Measurements from ENCODE around the gene UTS2B.

The UTS2B gene

DNA sequence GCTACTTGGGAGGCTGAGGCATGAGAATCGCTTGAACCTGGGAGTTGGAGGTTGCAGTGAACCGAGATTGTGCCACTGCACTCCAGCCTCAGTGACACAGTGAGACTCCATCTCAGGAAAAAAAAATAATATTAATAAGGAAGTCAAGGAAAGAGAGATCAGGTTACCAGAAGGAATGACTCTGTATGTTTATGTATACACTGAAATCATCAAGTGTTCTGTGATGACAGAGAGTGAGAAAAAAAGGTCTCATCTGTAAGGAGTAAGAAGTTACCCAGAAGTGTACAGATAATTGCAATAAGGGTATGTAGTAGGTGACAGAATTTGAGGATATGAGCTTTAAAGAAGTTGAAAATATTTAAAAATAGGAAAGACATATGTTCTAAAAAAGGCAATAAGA is 5.4 kb downstream of the UTS2B start:
- Mint-ChIP-seq H3K27ac (no peak overlapping the region), H3K27me3 (no peaks in the 10 kb centered on the region), H3K36me3 (peaks cover 3% of the 10 kb centered on the region), H3K9me3 (peaks cover 3% of the 10 kb centered on the region), H3K4me3 (no peak overlapping the region), H3K4me1 (peaks cover 15% of the 10 kb centered on the region)
- DNase-seq (ENCODE audit: low spot score in 2 of 2) (no peak), ATAC-seq (ENCODE audit: low read depth) (no peak)

DNA sequence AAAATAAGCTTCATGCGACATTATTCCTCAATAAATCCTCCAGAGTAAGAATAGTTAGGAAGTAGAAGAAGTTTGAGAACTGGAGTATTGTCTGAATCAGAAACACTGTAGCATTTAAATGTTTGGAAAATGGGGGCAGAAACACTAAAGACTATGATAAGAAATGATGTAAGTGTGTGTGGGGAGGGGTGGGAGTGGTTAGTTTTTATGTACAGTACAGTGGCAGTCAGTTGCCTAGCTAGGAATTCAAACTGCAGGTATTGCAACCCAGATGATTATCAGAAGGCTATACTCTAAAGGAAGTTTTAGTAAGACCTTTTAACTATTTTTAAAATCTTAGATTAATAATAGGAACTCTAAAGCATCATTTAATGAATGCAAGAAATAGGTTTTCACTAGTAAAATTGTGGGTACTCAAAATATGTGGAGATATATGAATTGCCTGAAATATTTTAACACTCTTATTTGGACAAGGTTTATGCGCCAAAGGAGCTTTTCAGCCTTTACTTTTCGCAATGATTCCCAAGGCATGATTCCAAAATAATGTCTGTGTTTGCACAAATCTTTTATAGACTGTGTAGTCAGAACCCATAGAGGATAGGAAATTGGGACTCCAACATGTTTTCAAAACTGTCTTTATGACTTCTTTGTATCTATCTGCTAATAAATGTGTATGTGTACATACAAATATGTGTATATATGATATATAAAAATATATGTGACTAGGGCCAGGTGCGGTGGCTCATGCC is 9.1 kb downstream of the UTS2B start:
- ATAC-seq (ENCODE audit: low read depth) (no peak), DNase-seq (ENCODE audit: low spot score in 2 of 2) (no peak)
- Mint-ChIP-seq H3K27ac (no peak overlapping the region), H3K27me3 (no peaks in the 10 kb centered on the region), H3K9me3 (peaks cover 3% of the 10 kb centered on the region), H3K4me1 (peaks cover 5% of the 10 kb centered on the region), H3K36me3 (peaks cover 3% of the 10 kb centered on the region), H3K4me3 (no peak overlapping the region)

DNA sequence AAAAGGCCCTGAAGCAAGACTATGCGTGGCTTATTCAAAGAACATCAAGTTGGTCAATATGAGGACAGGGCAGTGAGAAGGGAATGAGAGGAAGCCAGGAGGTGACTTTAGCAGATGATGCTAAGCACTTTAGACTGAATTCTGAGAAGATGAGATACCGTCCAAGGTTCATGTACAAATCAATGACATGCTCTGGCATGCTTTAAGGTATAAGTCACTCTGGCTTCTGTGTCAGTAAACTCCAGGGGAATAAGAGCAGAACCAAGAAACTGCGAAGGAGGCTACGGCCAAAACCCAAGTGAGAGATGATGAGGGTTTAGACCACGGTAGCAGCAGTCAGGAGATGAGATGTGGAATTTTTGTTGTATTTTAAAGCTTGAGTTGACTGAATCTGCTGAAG is 10.0 kb downstream of the UTS2B start:
- Mint-ChIP-seq H3K27ac (no peak overlapping the region), H3K36me3 (peaks cover 3% of the 10 kb centered on the region), H3K27me3 (no peaks in the 10 kb centered on the region), H3K4me3 (no peak overlapping the region), H3K9me3 (peaks cover 3% of the 10 kb centered on the region), H3K4me1 (peaks cover 5% of the 10 kb centered on the region)
- ATAC-seq (ENCODE audit: low read depth) (no peak), DNase-seq (ENCODE audit: low spot score in 2 of 2) (no peak)

DNA sequence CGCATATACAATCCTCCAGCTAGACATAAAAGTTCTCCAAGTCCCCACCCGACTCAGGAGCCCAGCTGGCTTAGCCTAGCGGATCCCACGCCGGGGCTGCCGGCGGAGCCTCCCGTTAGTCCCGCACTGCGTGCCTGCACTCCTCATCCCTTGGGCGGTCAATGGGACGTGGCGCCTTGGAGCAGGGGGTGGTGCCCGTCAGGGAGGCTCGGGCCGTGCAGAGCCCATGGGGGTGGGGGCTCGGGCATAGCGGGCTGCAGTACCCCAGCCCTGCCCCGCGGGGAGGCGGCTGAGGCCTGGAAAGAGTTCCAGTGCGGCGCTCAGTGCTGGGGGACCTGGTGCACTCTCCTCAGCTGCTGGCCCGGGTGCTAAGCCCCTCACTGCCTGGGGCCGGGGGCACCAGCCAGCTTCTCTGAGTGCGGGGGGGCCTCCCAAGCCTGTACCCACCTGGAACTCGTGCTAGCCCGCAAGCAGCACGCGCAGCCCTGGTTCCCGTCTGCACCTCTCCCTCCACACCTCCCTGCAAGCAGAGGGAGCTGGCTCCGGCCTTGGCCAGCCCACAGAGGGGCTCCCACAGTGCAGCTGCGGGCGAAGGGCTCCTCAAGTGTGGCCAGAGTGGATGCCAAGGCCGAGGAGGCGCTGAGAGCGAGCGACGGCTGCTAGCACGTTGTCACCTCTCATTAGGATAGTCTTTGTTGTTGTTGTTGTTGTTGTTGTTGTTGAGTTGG is 13.3 kb downstream of the UTS2B start:
- no peak for DNase-seq (ENCODE audit: low spot score in 2 of 2)
- Mint-ChIP-seq H3K36me3 (no peaks in the 10 kb centered on the region), H3K27ac (no peak overlapping the region), H3K9me3 (no peaks in the 10 kb centered on the region), H3K4me1 (peaks cover 5% of the 10 kb centered on the region), H3K4me3 (no peak overlapping the region), H3K27me3 (no peaks in the 10 kb centered on the region)
- no peak for ATAC-seq (ENCODE audit: low read depth)

DNA sequence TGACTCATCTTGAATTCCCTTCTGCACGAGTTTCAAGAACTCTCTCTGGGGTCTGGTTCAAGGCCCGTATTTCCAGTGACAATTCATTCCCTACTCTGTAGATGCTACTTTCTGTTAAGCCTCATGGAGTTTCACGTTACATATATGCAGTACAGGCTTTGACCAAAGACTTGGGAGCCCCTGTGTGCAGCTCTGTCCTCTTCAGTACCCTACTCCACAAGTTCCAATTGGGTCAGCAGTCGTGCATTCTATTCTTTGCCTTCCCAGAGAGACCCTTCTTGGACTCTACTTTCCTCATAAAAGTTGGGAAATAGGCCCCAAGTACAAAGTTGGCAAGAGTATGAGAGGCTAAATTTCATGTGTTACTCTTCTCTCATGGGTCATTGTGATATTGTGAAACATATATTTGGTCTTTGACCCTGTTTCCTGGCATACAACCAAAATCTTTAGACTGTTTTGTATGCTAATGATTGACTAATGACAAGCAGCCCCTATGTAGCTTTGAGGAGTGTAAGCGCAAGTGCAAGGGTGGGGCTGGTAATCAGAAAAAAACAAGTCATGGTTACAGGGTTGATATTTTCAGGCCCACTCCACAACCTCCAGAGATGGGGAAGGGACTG is 16.1 kb downstream of the UTS2B start:
- Mint-ChIP-seq H3K4me1 (peaks cover 2% of the 10 kb centered on the region), H3K36me3 (no peaks in the 10 kb centered on the region), H3K4me3 (no peak overlapping the region), H3K27ac (no peak overlapping the region), H3K9me3 (peaks cover 1% of the 10 kb centered on the region), H3K27me3 (no peaks in the 10 kb centered on the region)
- DNase-seq (ENCODE audit: low spot score in 2 of 2) (no peak), ATAC-seq (ENCODE audit: low read depth) (no peak)

DNA sequence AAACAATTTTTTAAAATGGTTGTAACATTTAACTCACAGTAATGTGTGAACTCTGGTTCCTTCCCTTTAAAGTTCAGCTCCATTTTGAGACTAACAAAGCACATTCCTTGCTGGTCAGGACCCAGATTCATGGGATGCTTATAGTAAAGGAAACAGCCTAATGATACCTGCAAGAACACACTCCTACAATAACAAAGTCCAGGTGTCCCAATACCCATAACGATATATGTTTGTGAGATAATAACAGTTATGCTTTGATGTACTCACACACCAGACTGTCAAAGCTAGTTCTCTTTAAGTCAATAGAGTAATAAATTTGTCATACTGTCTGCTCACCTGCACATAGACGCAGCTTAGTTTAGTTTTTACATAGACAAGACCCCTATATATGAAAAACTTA is 17.0 kb downstream of the UTS2B start:
- Mint-ChIP-seq H3K27ac (no peak overlapping the region), H3K36me3 (no peaks in the 10 kb centered on the region)
- no peak for ATAC-seq (ENCODE audit: low read depth)

DNA sequence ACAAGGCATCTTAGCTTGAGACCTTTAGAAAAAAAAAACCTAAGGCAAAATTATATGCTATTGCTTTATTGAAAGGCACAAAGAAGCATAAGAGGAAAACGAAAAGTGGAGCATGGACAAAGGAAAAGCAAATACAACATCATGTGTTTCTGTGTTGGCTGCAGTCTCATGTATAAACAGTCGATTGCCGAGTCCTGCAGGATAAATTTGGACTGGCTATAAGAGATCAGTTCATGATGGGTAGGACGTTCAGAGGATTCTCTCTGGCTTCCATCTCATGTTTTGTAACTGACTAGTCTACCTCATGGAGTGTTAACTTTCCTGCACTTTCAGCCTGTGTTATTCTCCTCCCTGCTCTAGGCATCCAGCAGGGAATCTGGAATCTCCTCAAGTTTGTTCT is 23.0 kb downstream of the UTS2B start:
- H3K27me3 Mint-ChIP-seq: no peaks in the 10 kb centered on the region
- no peaks in the 10 kb centered on the region for H3K36me3 Mint-ChIP-seq
- peaks cover 21% of the 10 kb centered on the region for H3K4me1 Mint-ChIP-seq
- ATAC-seq (ENCODE audit: low read depth): no peak
- H3K4me3 Mint-ChIP-seq: no peak overlapping the region
- H3K27ac Mint-ChIP-seq: no peak overlapping the region
- peaks cover 1% of the 10 kb centered on the region for H3K9me3 Mint-ChIP-seq
- DNase-seq (ENCODE audit: low spot score in 2 of 2): no peak

More for the DNA sequence above, 17.0 kb downstream of the UTS2B start:
- DNase-seq (ENCODE audit: low spot score in 2 of 2): no peak
- Mint-ChIP-seq H3K9me3 (peaks cover 1% of the 10 kb centered on the region), H3K4me1 (peaks cover 2% of the 10 kb centered on the region), H3K27me3 (no peaks in the 10 kb centered on the region), H3K4me3 (no peak overlapping the region)

DNA sequence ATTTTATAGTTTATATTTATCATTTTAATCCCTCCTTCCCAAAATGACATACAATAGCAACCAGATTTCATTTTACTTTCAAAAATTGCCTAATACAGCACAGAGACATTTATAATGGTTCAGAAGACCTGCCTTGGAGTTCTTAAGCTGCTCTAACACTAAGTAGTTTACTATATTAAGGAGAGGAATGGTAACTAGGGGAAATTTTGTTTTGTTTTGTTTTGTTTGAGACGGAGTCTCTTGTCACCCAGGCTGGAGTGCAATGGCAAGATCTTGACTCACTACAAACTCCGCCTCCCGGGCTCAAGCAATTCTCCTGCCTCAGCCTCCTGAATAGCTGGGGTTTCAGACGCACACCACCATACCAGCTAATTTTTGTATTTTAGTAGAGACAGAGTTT is 23.9 kb downstream of the UTS2B start:
- ATAC-seq (ENCODE audit: low read depth): no peak

DNA sequence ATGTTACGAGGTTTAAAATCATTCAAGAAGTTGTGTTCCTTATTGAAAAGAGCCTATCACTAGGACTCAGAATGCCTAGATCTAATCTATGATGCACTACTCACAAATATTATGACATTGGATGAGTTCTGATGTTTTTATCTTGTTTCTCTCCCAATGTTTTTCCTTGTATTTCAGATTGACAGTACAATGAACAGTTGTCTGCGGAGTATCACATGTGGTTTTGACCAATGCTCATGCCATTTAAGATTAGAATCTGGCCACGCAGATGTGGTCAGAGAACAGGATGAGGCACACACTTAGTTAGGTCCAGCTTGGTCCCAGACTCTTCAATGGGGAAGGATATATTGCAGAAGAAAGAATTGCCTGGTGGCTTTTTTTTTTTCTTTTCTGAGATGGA is 26.7 kb downstream of the UTS2B start:
- no peak overlapping the region for H3K4me3 Mint-ChIP-seq
- peaks cover 46% of the 10 kb centered on the region for H3K4me1 Mint-ChIP-seq
- ATAC-seq (ENCODE audit: low read depth): no peak
- no peak overlapping the region for H3K27ac Mint-ChIP-seq
- peaks cover 2% of the 10 kb centered on the region for H3K36me3 Mint-ChIP-seq
- no peaks in the 10 kb centered on the region for H3K27me3 Mint-ChIP-seq
- no peak for DNase-seq (ENCODE audit: low spot score in 2 of 2)
- H3K9me3 Mint-ChIP-seq: no peaks in the 10 kb centered on the region

More for the DNA sequence above, 23.9 kb downstream of the UTS2B start:
- H3K27me3 Mint-ChIP-seq: no peaks in the 10 kb centered on the region
- no peak overlapping the region for H3K27ac Mint-ChIP-seq
- peaks cover 28% of the 10 kb centered on the region for H3K4me1 Mint-ChIP-seq
- H3K36me3 Mint-ChIP-seq: no peaks in the 10 kb centered on the region
- no peak for DNase-seq (ENCODE audit: low spot score in 2 of 2)
- H3K9me3 Mint-ChIP-seq: peaks cover 1% of the 10 kb centered on the region
- H3K4me3 Mint-ChIP-seq: no peak overlapping the region

DNA sequence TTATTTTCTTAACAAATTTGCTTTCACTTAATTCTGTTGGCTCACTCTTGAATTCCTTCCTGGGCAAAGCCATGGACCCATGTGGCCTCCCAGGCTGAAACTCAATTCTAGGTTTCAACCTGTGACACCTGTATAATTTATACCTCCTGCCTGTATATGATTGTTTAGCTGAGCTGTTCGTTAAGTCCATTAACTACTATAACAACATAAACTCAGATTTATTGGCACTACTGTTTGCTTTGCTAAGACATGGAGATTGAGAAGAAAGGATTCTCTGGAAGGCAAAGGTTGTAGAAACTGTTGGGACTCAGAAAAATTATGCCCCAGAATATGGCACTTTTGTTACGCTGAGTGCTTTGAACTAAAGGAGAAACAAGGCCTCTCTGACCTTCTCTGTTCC is 27.9 kb downstream of the UTS2B start:
- Mint-ChIP-seq H3K27me3 (no peaks in the 10 kb centered on the region), H3K36me3 (peaks cover 2% of the 10 kb centered on the region), H3K4me3 (no peak overlapping the region), H3K9me3 (no peaks in the 10 kb centered on the region), H3K27ac (peak overlapping the region; percentile 75), H3K4me1 (peaks cover 49% of the 10 kb centered on the region)
- DNase-seq (ENCODE audit: low spot score in 2 of 2) (no peak), ATAC-seq (ENCODE audit: low read depth) (no peak)

DNA sequence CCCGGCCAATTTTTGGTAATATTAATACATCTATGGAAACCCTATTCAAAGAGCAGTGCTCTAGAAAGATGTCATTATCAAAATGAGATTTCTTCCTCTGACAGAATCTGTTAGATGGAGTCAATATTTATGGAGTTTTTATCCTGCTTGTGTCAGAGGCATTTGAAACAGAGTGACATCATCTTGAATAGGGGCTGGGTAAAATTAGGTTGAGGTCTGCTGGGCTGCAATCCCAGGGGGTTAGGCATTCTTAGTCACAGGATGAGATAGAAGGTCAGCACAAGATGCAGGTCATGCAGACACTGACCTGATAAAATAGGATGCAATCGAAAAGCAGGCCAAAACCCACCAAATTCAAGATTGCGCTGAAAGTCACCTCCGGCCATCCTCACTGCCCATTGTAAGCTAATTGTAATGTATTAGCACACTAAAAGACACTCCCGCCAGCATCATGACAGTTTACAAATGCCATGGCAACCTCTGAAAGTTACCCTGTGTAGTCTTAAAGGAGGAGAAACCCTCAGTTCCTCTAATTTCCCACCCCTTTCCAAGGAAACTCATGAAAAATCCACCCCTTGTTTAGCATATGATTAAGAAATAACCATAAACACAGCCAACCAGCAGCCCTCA is 28.4 kb downstream of the UTS2B start:
- peaks cover 2% of the 10 kb centered on the region for H3K36me3 Mint-ChIP-seq
- H3K4me1 Mint-ChIP-seq: peaks cover 52% of the 10 kb centered on the region
- H3K4me3 Mint-ChIP-seq: peak overlapping the region; percentile 5
- H3K27ac Mint-ChIP-seq: peak overlapping the region; percentile 75
- ATAC-seq (ENCODE audit: low read depth) (no peak), DNase-seq (ENCODE audit: low spot score in 2 of 2) (no peak)
- H3K9me3 Mint-ChIP-seq: no peaks in the 10 kb centered on the region
- H3K27me3 Mint-ChIP-seq: no peaks in the 10 kb centered on the region

DNA sequence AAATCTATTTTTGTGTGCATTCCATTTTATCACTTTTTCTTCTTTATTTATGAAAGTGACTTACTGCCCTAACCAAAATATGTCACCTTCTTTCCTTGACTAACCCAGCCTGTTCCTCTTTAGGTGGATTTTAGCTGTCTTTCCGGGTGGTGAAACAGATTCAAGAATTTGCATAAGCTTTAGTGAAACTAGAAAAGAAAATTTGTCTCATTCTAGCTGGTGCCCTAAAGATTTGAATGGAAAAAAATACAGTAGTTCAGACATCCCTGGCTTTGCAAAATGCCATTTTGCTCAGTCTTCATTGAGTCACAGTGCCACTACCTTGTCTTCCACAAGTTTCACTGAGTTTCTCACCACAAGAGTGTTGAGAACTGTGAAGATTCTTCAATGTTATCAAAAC is 29.3 kb downstream of the UTS2B start:
- H3K4me1 Mint-ChIP-seq: peaks cover 54% of the 10 kb centered on the region
- DNase-seq (ENCODE audit: low spot score in 2 of 2) (peak in 1 of 2 donors; percentile 54), ATAC-seq (ENCODE audit: low read depth) (peak; percentile 80)
- H3K27ac Mint-ChIP-seq: peak overlapping the region; percentile 83
- H3K4me3 Mint-ChIP-seq: peak overlapping the region; percentile 22
- H3K36me3 Mint-ChIP-seq: peaks cover 2% of the 10 kb centered on the region
- no peaks in the 10 kb centered on the region for H3K27me3 Mint-ChIP-seq
- no peaks in the 10 kb centered on the region for H3K9me3 Mint-ChIP-seq

DNA sequence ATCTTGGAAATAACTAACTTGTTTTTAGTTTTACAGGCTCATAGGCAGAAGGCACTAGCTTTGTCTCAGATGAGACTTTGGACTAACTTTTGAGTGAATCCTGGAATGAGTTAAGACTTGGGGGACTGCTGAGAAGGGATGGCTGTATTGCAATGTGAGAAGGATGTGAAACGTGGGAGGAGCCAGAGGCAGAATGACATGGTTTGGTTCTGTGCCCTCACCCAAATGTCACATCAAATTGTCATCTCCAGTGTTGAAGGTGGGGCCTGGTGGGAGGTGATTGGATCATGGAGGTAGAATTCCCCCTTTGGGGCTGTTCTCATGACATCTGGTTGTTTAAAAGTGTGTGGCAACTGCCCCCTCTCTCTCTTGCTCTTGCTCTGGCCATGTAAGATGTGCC is 29.9 kb downstream of the UTS2B start:
- DNase-seq (ENCODE audit: low spot score in 2 of 2) (no peak), ATAC-seq (ENCODE audit: low read depth) (no peak)
- Mint-ChIP-seq H3K4me1 (peaks cover 54% of the 10 kb centered on the region), H3K9me3 (no peaks in the 10 kb centered on the region), H3K4me3 (peak overlapping the region; percentile 22), H3K27me3 (no peaks in the 10 kb centered on the region), H3K27ac (peak overlapping the region; percentile 83), H3K36me3 (peaks cover 2% of the 10 kb centered on the region)

DNA sequence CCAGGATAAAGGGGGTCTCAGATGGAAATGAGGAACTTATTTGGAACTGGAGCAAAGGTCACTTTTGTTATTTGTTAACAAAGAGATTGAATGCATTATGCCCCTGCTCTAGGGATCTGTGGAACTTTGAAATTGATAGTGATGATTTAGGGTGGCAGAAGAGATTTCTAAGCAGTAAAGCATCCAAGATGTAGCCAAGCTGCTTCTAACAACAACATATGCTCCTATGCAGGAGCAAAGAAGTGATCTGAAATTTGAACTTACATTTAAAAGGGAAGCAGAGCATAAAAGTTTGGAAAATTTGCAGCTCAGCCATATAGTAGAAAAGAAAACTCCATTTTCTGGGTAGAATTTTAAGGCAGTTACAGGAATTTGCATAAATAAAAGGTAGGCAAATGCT is 31.5 kb downstream of the UTS2B start:
- H3K9me3 Mint-ChIP-seq: no peaks in the 10 kb centered on the region
- no peak for ATAC-seq (ENCODE audit: low read depth)
- peaks cover 2% of the 10 kb centered on the region for H3K36me3 Mint-ChIP-seq
- DNase-seq (ENCODE audit: low spot score in 2 of 2): no peak
- H3K27me3 Mint-ChIP-seq: no peaks in the 10 kb centered on the region
- peak overlapping the region; percentile 1 for H3K4me3 Mint-ChIP-seq
- peak overlapping the region; percentile 78 for H3K27ac Mint-ChIP-seq
- H3K4me1 Mint-ChIP-seq: peaks cover 46% of the 10 kb centered on the region

Data from memory B cell (primary cell).